ENCODE data around the gene ITPRIP.

ITPRIP gene

DNA sequence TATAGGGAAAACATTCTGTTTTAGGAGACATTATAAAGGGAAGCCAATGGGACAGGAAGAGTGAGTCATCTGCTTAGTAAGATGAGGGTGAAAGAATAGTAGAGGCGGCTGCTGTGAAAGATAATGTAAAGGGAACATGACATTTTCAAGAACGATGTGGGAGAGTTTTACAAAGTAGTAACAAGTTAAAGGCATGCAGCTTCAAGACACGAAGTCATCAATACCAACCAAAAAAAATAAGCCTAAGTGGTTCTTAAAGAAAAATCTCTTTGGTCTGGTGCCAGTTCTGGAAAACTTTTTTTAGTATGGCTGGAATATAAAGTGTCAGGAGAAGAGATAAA, 77.5 kb downstream of the ITPRIP start:
- peak overlapping the region; percentile 11 for H3K4me3 Mint-ChIP-seq
- intact Hi-C loops (cut with micrococcal nuclease): loop anchor here (10.0 kb wide), 1 partner anchor 136 kb away; the partner anchor contains the start of gene SFR1
- H3K27ac Mint-ChIP-seq: peak overlapping the region; percentile 43
- H3K27me3 Mint-ChIP-seq: no peaks in the 10 kb centered on the region
- peaks cover 85% of the 10 kb centered on the region for H3K36me3 Mint-ChIP-seq (ENCODE audit: low read depth)
- H3K4me1 Mint-ChIP-seq (ENCODE audit: low read depth): peaks cover 43% of the 10 kb centered on the region
- H3K9me3 Mint-ChIP-seq: no peaks in the 10 kb centered on the region

DNA sequence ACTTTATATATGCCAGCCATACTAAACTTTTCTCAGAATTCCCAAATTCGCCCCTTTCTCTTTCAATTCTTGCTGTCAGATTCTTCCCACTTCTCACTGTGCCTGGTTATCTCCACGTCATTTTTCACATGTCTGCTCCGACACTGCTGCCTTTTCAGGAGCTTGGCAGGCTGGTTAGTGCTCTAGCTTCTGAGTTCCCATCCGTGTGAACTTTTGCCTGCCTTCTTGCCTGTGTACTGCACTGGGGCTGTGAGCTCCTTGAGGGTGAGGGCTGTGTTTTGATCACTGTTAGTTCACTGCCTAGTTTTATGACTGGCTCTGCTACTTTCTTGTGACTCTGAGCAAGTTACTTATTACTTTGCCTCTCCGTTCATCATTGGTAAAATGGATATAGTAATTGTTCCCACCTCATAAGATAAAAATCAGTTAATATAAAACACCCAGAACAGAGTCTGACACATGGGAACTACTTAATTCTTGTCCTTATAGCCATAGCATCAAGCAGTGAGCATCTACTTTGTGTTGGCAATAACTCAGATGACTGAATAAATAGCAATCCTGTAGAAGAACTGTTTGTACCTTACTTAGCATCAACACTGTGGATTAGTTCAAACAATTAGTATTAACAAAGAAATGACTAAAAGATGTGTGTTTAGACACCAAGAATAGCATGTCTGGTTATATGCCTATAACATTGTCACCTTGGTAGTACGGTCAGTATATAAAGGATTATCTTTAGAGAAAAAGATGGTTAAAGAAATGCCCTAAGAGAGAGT, 78.1 kb downstream of the ITPRIP start:
- Mint-ChIP-seq H3K4me3 (peak overlapping the region; percentile 11), H3K27me3 (no peaks in the 10 kb centered on the region), H3K27ac (peak overlapping the region; percentile 43), H3K9me3 (no peaks in the 10 kb centered on the region), H3K36me3 (ENCODE audit: low read depth) (peaks cover 79% of the 10 kb centered on the region), H3K4me1 (ENCODE audit: low read depth) (peaks cover 43% of the 10 kb centered on the region)
- intact Hi-C loops (cut with micrococcal nuclease): loop anchor here (10.0 kb wide), 1 partner anchor 135 kb away; the partner anchor contains the start of gene SFR1
